B cell (primary cell): Measurements from ENCODE around the gene LAMC2. TPM values are rescaled to one million over a fixed set of nuclear protein-coding genes. Genes with fewer than 3 reads are reported as not detected.
"Not testable (repeated sequence)": the region's sequence is repeated elsewhere in the genome, so short reads cannot be mapped to it uniquely, and the experiment has no call there.

ENCODE experiments used
- ATAC-seq: fragments of 200-7000 bp; cut with Tn5 transposase; one replicate; pipeline ENCODE4 v1.10.0; 2021; ENCODE audit warnings: low read depth, mild to moderate bottlenecking, moderate number of reproducible peaks, moderate library complexity
- CTCF ChIA-PET: fragments of 350-600 bp; sonication (Branson Sonifier 250); formaldehyde crosslinking; loops from one replicate; lab custom pipeline; 2021; ENCODE audit warnings: antibody characterized with exemption, inconsistent platforms; lab: Charles Lee
- POLR2A ChIA-PET: fragments of 350-600 bp; sonication (Branson Sonifier 250); formaldehyde crosslinking; loops from one replicate; lab custom pipeline; 2021; ENCODE audit warnings: antibody characterized with exemption; lab: Charles Lee
- DNase-seq: peaks from one replicate; pipeline ENCODE4 v3.0.0; 2013
- H2AFZ ChIP-seq: 2 replicates; pipeline ENCODE4 v1.6.1; 2012; ENCODE audit warnings: mild to moderate bottlenecking, low read depth, low read length; ENCODE audit not compliant: insufficient read depth, poor library complexity, severe bottlenecking
- H3K27ac ChIP-seq, 2 donors: 1 replicate in 1 of 2; 2 replicates in 1 of 2; pipeline ENCODE4 v1.5.1; 2012 to 2013; ENCODE audit warnings: low read length in 2 of 2, mild to moderate bottlenecking in 2 of 2, moderate library complexity in 1 of 2
- H3K27me3 ChIP-seq, 4 experiments: fragments of 200-600 bp in 1 of 4; sonication (generic) in 1 of 4; replicated peaks in 1 of 4; 1 replicate in 2 of 4; 2 replicates in 2 of 4; pipeline versions ENCODE4 v1.6.1 to v1.7.0; 2013 to 2016; ENCODE audit warnings: low read length in 3 of 4, mild to moderate bottlenecking in 2 of 4, mixed read lengths in 1 of 4, moderate library complexity in 1 of 4; ENCODE audit not compliant: insufficient read depth in 4 of 4, control insufficient read depth in 3 of 4; ENCODE audit errors: control extremely low read depth in 1 of 4
- H3K36me3 ChIP-seq, 2 experiments: replicated peaks in 1 of 2; 1 replicate in 1 of 2; 2 replicates in 1 of 2; pipeline versions ENCODE4 v1.6.1 to v1.7.1; 2013; ENCODE audit warnings: low read length in 1 of 2; ENCODE audit not compliant: insufficient read depth in 2 of 2, control insufficient read depth in 1 of 2; ENCODE audit errors: control extremely low read depth in 1 of 2, extremely low read depth in 1 of 2
- H3K4me1 ChIP-seq, 2 donors: fragments of 200-600 bp in 1 of 2; sonication (generic) in 1 of 2; 1 replicate in 1 of 2; 2 replicates in 1 of 2; pipeline versions ENCODE4 v1.5.1 to v1.6.1; 2013 to 2017; ENCODE audit warnings: low read length in 2 of 2; ENCODE audit not compliant: control insufficient read depth in 2 of 2, insufficient read depth in 2 of 2
- H3K4me2 ChIP-seq: replicated peaks from 2 replicates; pipeline ENCODE3; 2012; ENCODE audit warnings: mild to moderate bottlenecking, low read depth, low read length; ENCODE audit not compliant: poor library complexity, severe bottlenecking
- H3K4me3 ChIP-seq, 5 experiments: fragments of 200-600 bp in 1 of 5; sonication (generic) in 1 of 5; 1 replicate in 3 of 5; 2 replicates in 2 of 5; pipeline versions ENCODE4 v1.5.1 to v1.7.0; 2011 to 2016; ENCODE audit warnings: low read length in 4 of 5, mild to moderate bottlenecking in 4 of 5, low read depth in 2 of 5, control low read depth in 1 of 5, moderate library complexity in 1 of 5; ENCODE audit not compliant: insufficient read depth in 1 of 5; ENCODE audit errors: control extremely low read depth in 1 of 5, extremely low read depth in 1 of 5
- H3K79me2 ChIP-seq: fragments of 200-600 bp; sonication (generic); one replicate; pipeline ENCODE4 v1.6.0; 2016; ENCODE audit warnings: low read length; ENCODE audit not compliant: control insufficient read depth, insufficient read depth
- H3K9ac ChIP-seq: fragments of 200-600 bp; sonication (generic); 2 replicates; pipeline ENCODE4 v1.6.1; 2017; ENCODE audit warnings: mild to moderate bottlenecking, low read length, moderate library complexity
- H3K9me3 ChIP-seq, 3 donors: one replicate each; pipeline versions ENCODE4 v1.6.1 to v1.7.1; 2013; ENCODE audit warnings: low read length in 2 of 3; ENCODE audit not compliant: control insufficient read depth in 2 of 3, insufficient read depth in 1 of 3; ENCODE audit errors: control extremely low read depth in 1 of 3
- H4K20me1 ChIP-seq: 2 replicates; pipeline ENCODE4 v1.6.0; 2012; ENCODE audit warnings: mild to moderate bottlenecking, low read length; ENCODE audit not compliant: insufficient read depth, control insufficient read depth, poor library complexity, severe bottlenecking
- H3K27ac Mint-ChIP-seq: one replicate; pipeline ENCODE4 v1.8.0; 2021; ENCODE audit warnings: mixed read lengths
- H3K27me3 Mint-ChIP-seq: one replicate; pipeline ENCODE4 v1.8.0; 2021; ENCODE audit warnings: mixed read lengths
- H3K4me1 Mint-ChIP-seq: one replicate; pipeline ENCODE4 v1.8.0; 2021; ENCODE audit warnings: mixed read lengths
- H3K4me3 Mint-ChIP-seq: one replicate; pipeline ENCODE4 v1.8.0; 2021; ENCODE audit warnings: mixed read lengths
- H3K9me3 Mint-ChIP-seq: one replicate; pipeline ENCODE4 v1.8.0; 2022; ENCODE audit warnings: mixed read lengths; ENCODE audit not compliant: insufficient read depth
- EZH2 ChIP-seq: IDR thresholded peaks from 2 replicates; pipeline ENCODE4 v1.6.1; 2012; ENCODE audit warnings: borderline replicate concordance, low read depth, mild to moderate bottlenecking, moderate library complexity, low read length; ENCODE audit not compliant: insufficient read depth, poor library complexity, severe bottlenecking
- WGBS: methylation state at CpG from one replicate; pipeline ENCODE4 v1.1.5; 2013; ENCODE audit warnings: missing lambda C conversion rate; ENCODE audit not compliant: insufficient coverage; 5-methylcytosine and 5-hydroxymethylcytosine counted together
- intact Hi-C: fragments of 100-400 bp; cut with micrococcal nuclease; formaldehyde crosslinking; loops from one replicate; pipeline ENCODE4 v1.10.0; 2022
- polyA plus RNA-seq: library from polyadenylated mRNA; depleted of rRNA; stranded (reverse); fragments of >200 nt; gene quantifications from 2 replicates; pipeline ENCODE4 v1.2.3, GENCODE V29; 2012
- total RNA-seq, 2 donors: library from RNA; stranded (reverse); fragments of 120-200 nt in 1 of 2; gene quantifications; 1 replicate in 1 of 2; 2 replicates in 1 of 2; pipeline versions ENCODE4 v1.2.3 to v1.2.4, GENCODE V29; 2013 to 2022
- TF ChIP-seq, protein P1 (sequence below): fragments of 200-600 bp; IDR thresholded peaks from one replicate; pipeline ENCODE4 v1.8.0; 2022; ENCODE audit warnings: antibody characterized with exemption, mild to moderate bottlenecking

The LAMC2 gene
- total and polyA plus RNA-seq, 2 donors (not counting 1 experiment from before 2014, with no cell fraction given): not detected

DNA sequence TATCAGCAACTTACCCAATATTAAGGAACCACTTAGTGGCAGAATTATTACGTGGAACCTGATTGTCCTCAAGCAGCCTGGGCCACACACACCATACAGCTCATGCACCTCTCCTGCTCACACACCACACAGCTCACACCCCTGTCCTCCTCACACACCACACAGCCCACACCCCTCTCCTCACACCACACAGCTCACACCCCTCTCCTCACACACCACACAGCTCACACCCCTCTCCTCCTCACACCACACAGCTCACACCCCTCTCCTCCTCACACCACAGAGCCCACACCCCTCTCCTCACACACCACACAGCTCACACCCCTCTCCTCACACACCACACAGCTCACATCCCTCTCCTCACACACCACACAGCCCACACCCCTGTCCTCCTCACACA lies 36.8 kb upstream of the LAMC2 start:
- ChIA-PET POLR2A (no interaction called here), CTCF (interaction anchor here (0.5 kb wide), 1 partner anchor 80 kb away, joined by 3 read pairs; no protein-coding TSS in a partner anchor)
- Histone ChIP-seq H3K4me3 (no peak overlapping the region), H3K27ac (no peak overlapping the region), H3K36me3 (no peaks in the 10 kb centered on the region), H2AFZ (no peak overlapping the region), H4K20me1 (no peaks in the 10 kb centered on the region), H3K4me1 (no peaks in the 10 kb centered on the region), H3K4me2 (no peak overlapping the region), H3K9ac (no peak overlapping the region), H3K9me3 (no peaks in the 10 kb centered on the region), H3K79me2 (no peaks in the 10 kb centered on the region), H3K27me3 (no peaks in the 10 kb centered on the region)
- TF ChIP-seq, protein P1, sequence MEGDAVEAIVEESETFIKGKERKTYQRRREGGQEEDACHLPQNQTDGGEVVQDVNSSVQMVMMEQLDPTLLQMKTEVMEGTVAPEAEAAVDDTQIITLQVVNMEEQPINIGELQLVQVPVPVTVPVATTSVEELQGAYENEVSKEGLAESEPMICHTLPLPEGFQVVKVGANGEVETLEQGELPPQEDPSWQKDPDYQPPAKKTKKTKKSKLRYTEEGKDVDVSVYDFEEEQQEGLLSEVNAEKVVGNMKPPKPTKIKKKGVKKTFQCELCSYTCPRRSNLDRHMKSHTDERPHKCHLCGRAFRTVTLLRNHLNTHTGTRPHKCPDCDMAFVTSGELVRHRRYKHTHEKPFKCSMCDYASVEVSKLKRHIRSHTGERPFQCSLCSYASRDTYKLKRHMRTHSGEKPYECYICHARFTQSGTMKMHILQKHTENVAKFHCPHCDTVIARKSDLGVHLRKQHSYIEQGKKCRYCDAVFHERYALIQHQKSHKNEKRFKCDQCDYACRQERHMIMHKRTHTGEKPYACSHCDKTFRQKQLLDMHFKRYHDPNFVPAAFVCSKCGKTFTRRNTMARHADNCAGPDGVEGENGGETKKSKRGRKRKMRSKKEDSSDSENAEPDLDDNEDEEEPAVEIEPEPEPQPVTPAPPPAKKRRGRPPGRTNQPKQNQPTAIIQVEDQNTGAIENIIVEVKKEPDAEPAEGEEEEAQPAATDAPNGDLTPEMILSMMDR: no peak
- no peak for TF ChIP-seq EZH2
- Mint-ChIP-seq H3K9me3 (no peaks in the 10 kb centered on the region), H3K4me1 (no peaks in the 10 kb centered on the region), H3K27ac (no peak overlapping the region), H3K27me3 (peaks cover 14% of the 10 kb centered on the region), H3K4me3 (no peak overlapping the region)
- intact Hi-C loops: no loop called here
- DNase-seq: no peak
- WGBS: no CpG with 5 or more reads among the region's 1 CpG
- ATAC-seq: no peak

DNA sequence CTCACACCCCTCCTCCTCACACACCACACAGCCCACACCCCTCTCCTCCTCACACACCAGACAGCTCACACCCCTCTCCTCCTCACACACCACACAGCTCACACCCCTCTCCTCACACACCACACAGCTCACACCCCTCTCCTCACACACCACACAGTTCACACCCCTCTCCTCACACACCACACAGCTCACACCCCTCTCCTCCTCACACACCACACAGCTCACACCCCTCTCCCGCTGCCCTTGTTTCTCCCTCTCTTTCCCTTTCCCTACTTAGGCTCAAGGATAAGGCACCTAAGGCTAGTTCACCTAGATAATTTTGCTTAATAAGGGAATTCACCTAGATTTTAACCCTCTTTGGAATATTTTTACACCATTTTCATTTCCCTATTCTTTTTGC lies 36.0 kb upstream of the LAMC2 start:
- peaks cover 17% of the 10 kb centered on the region for H3K27me3 Mint-ChIP-seq
- ATAC-seq, intact Hi-C loops, DNase-seq, H4K20me1 ChIP-seq, H3K9me3 ChIP-seq, H3K9me3 Mint-ChIP-seq, H3K4me2 ChIP-seq, H3K79me2 ChIP-seq, H3K27me3 ChIP-seq, H3K4me3 ChIP-seq, H3K9ac ChIP-seq, H3K4me3 Mint-ChIP-seq, H3K27ac Mint-ChIP-seq, H3K27ac ChIP-seq, CTCF ChIA-PET, H2AFZ ChIP-seq, H3K36me3 ChIP-seq, H3K4me1 ChIP-seq, POLR2A ChIA-PET, H3K4me1 Mint-ChIP-seq: not testable (repeated sequence)
- no CpG with 5 or more reads among the region's 1 CpG for WGBS
